ENCODE measurements around the gene ARPC5L. TPM values are rescaled to one million over a fixed set of nuclear protein-coding genes. Genes with fewer than 3 reads are reported as not detected.

The ARPC5L gene
- total and polyA plus RNA-seq, 2 of the 8 experiments (the other 6 are each of a cell fraction or from before 2014, with no cell fraction given): 34.1 to 50.6 TPM

- no peak overlapping the region for H2BK20ac ChIP-seq (ENCODE audit: low read length)
- no peak overlapping the region for H2AK5ac ChIP-seq (ENCODE audit: low read depth, low read length)
- no peaks in the 10 kb centered on the region for H3K27me3 ChIP-seq (replicated peaks in 1 of 4; ENCODE audit: control insufficient read depth in 3 of 4, extremely low read depth in 1 of 4, insufficient read depth in 3 of 4, low read length in 3 of 4)
- no peak overlapping the region for H3K4me3 ChIP-seq (ENCODE audit: extremely low read depth in 1 of 4, insufficient read depth in 2 of 4, low read depth in 3 of 4, low read length in 4 of 4)
- no peak overlapping the region for H2BK12ac ChIP-seq (ENCODE audit: low read depth, low read length)
- POLR2A ChIA-PET (ENCODE audit: partially characterized antibody): interaction anchor here (0.5 to 2.5 kb wide), 4 partner anchors 11 to 510 kb away, joined by 3 to 11 read pairs (median 3); partner anchors contain the start of genes ARPC5L and RPL35
- no peak overlapping the region for H4K8ac ChIP-seq (ENCODE audit: extremely low read depth, insufficient read depth, low read length)
- H3K4ac ChIP-seq (replicated peaks; ENCODE audit: insufficient read length, low read depth, low read length): no peak overlapping the region
- no peak overlapping the region for H4K91ac ChIP-seq (replicated peaks; ENCODE audit: insufficient read length, low read length)
- no peak overlapping the region for H3K4me2 ChIP-seq (ENCODE audit: insufficient read depth in 1 of 2, low read depth in 2 of 2, low read length in 2 of 2)
- H2BK15ac ChIP-seq (ENCODE audit: low read length): no peak overlapping the region
- no peak overlapping the region for H3K14ac ChIP-seq (ENCODE audit: insufficient read length)
- DNase-seq (ENCODE audit: low read depth in 1 of 2, low spot score in 2 of 2): no peak
- 90% methylated on average over 6 of the region's 6 CpGs; no CpG with 5 or more reads in 1 of the 2 experiments for WGBS, 2 experiments (ENCODE audit: extremely low coverage in 1 of 2, insufficient coverage in 1 of 2, insufficient read length in 1 of 2, insufficient replicate concordance in 2 of 2, low coverage in 1 of 2, low lambda C conversion rate in 2 of 2, missing lambda C conversion rate in 1 of 2)
- H3K4me1 ChIP-seq (replicated peaks in 1 of 4; ENCODE audit: control insufficient read depth in 3 of 4, insufficient read depth in 4 of 4, low read length in 3 of 4): 0 out of 7 replicates have a peak, but pooled peaks cover 0 to 2% (median 0%) of the 10 kb centered on the region in 4 experiments
- H3K79me1 ChIP-seq (ENCODE audit: low read depth, low read length): no peaks in the 10 kb centered on the region
- no peak overlapping the region for H3K56ac ChIP-seq (replicated peaks; ENCODE audit: insufficient read length, low read depth, low read length)
- H3K23ac ChIP-seq (ENCODE audit: insufficient read length): no peak overlapping the region
- H4K20me1 ChIP-seq (replicated peaks in 1 of 2; ENCODE audit: control insufficient read depth in 1 of 2, insufficient read depth in 2 of 2, low read length in 2 of 2): no peaks in the 10 kb centered on the region
- H3K79me2 ChIP-seq (ENCODE audit: control insufficient read depth in 1 of 2, insufficient read depth in 2 of 2, low read length in 2 of 2): no peaks in the 10 kb centered on the region
- CTCF ChIA-PET (ENCODE audit: partially characterized antibody): interaction anchor here (0.6 to 1.3 kb wide), 2 partner anchors 42 to 613 kb away, joined by 3 to 4 read pairs; no protein-coding TSS in a partner anchor
- H4K5ac ChIP-seq (ENCODE audit: insufficient read length, low read depth, low read length): no peak overlapping the region
- H3K27ac ChIP-seq (ENCODE audit: low read depth, low read length): no peak overlapping the region
- no peak overlapping the region for H2BK5ac ChIP-seq (ENCODE audit: low read depth, low read length)
- H3K9ac ChIP-seq (replicated peaks in 1 of 4; ENCODE audit: extremely low read depth in 1 of 4, low read depth in 3 of 4, low read length in 3 of 4): no peak overlapping the region
- no peaks in the 10 kb centered on the region for H3K9me3 ChIP-seq (ENCODE audit: insufficient read depth in 2 of 2, low read depth in 1 of 2, low read length in 1 of 2)
- H2BK120ac ChIP-seq (replicated peaks; ENCODE audit: low read depth, low read length): no peak overlapping the region
- peaks cover 0 to 6% (median 0%) of the 10 kb centered on the region in 4 experiments; a peak in 3 of 8 replicates for H3K36me3 ChIP-seq (ENCODE audit: control insufficient read depth in 2 of 4, insufficient read depth in 4 of 4, low read length in 3 of 4)
- FAIRE-seq: no peak
- no peak overlapping the region for H3K18ac ChIP-seq (ENCODE audit: extremely low read depth, low read length)
- H3K23me2 ChIP-seq (ENCODE audit: low read depth, low read length): no peaks in the 10 kb centered on the region
- TF ChIP-seq MAX (IDR thresholded peaks at IDR 0.05) (no peak), POLR2AphosphoS5 (IDR thresholded peaks at IDR 0.05; ENCODE audit: low read depth, low read length) (no peak), FOSL1 (IDR thresholded peaks at IDR 0.05; ENCODE audit: insufficient read depth, low read depth, low read length) (no peak), CHD2 (IDR thresholded peaks at IDR 0.05; ENCODE audit: low read length) (no peak), SUZ12 (IDR thresholded peaks at IDR 0.05; ENCODE audit: low read length) (no peak), CTCF (IDR thresholded peaks at IDR 0.05; ENCODE audit: control extremely low read depth in 1 of 3, insufficient read depth in 1 of 3, low read depth in 1 of 3, low read length in 3 of 3) (no peak), RXRA (IDR thresholded peaks at IDR 0.05; ENCODE audit: insufficient read depth, low read depth, low read length) (no peak), PHF8 (conservative IDR thresholded peaks at IDR 0.05; ENCODE audit: low read depth, low read length) (no peak), HDAC6 (IDR thresholded peaks at IDR 0.05; ENCODE audit: low read depth, low read length) (no peak)
- H2AFZ ChIP-seq (ENCODE audit: low read length): no peak overlapping the region
Measured at GRCh38 chr9:124897570-124898460, 35.9 kb downstream of the ARPC5L start.

All from H1 (cell line).